GM18502 (cell line): ENCODE measurements around the gene ADAM20.
"Not testable (repeated sequence)": the region's sequence is repeated elsewhere in the genome, so short reads cannot be mapped to it uniquely, and the experiment has no call there.

Experiments
- ATAC-seq: cut with Tn5 transposase; IDR thresholded peaks from one replicate; pipeline ENCODE4 v1.9.1; 2021; ENCODE audit warnings: mild to moderate bottlenecking; ENCODE audit not compliant: unreplicated experiment, poor library complexity

The ADAM20 gene

GRCh38 chr14:70534904-70535303, at the start of gene ADAM20:
Gene ADAM20 (minus strand): TSS chr14:70535004. CDS start chr14:70524757, 10,247 bp downstream.
- no peak for ATAC-seq

- ATAC-seq: no peak
Observed at GRCh38 chr14:70576891-70577290, 42.1 kb upstream of the ADAM20 start.

GRCh38 chr14:70573050-70573449, 38.2 kb upstream of the ADAM20 start:
- ATAC-seq: no peak

- no peak for ATAC-seq
Observed at GRCh38 chr14:70571139-70571538, 36.3 kb upstream of the ADAM20 start.

GRCh38 chr14:70567791-70568190, 33.0 kb upstream of the ADAM20 start:
- ATAC-seq: no peak

- no peak for ATAC-seq
Observed at GRCh38 chr14:70563869-70564268, 29.1 kb upstream of the ADAM20 start.

GRCh38 chr14:70563417-70563816, 28.6 kb upstream of the ADAM20 start:
- no peak for ATAC-seq

GRCh38 chr14:70558356-70558755, 23.6 kb upstream of the ADAM20 start:
- ATAC-seq: no peak

GRCh38 chr14:70555890-70556289, 21.1 kb upstream of the ADAM20 start:
- no peak for ATAC-seq

GRCh38 chr14:70538087-70538486, 3.3 kb upstream of the ADAM20 start:
- ATAC-seq: no peak

GRCh38 chr14:70536830-70537229, 2.0 kb upstream of the ADAM20 start:
- ATAC-seq: no peak

GRCh38 chr14:70530417-70530816, 4.4 kb downstream of the ADAM20 start:
- no peak for ATAC-seq

- ATAC-seq: no peak
Observed at GRCh38 chr14:70527501-70528105, 7.2 kb downstream of the ADAM20 start.

- no peak for ATAC-seq
Observed at GRCh38 chr14:70525691-70526090, 9.1 kb downstream of the ADAM20 start.

GRCh38 chr14:70515811-70516210, 19.0 kb downstream of the ADAM20 start:
- ATAC-seq: no peak

GRCh38 chr14:70514168-70515069, 20.4 kb downstream of the ADAM20 start:
- no peak for ATAC-seq

GRCh38 chr14:70498191-70498590, 36.6 kb downstream of the ADAM20 start:
- ATAC-seq: no peak

GRCh38 chr14:70489579-70490200, 45.1 kb downstream of the ADAM20 start:
- ATAC-seq: no peak

GRCh38 chr14:70477356-70478105, 57.3 kb downstream of the ADAM20 start:
- not testable (repeated sequence) for ATAC-seq

- ATAC-seq: not testable (repeated sequence)
Observed at GRCh38 chr14:70475459-70475858, 59.3 kb downstream of the ADAM20 start.
